Fibroblast of skin of scalp (primary cell): Measurements from ENCODE around the gene DRAP1. TPM values are rescaled to one million over a fixed set of nuclear protein-coding genes. Genes with fewer than 3 reads are reported as not detected.
A peak's percentile ranks its signal among the peaks of the same experiment; 100 is the strongest.

Source experiments
- DNase-seq: peaks from one replicate; pipeline ENCODE4 v3.0.0-alpha.2; 2013
- polyA plus RNA-seq, 2 experiments: library from polyadenylated mRNA; unstranded; fragments of 120-200 nt; gene quantifications; one replicate each; pipeline ENCODE4 v1.2.1, GENCODE V29; 2013; ENCODE audit not compliant: insufficient read length in 2 of 2

The DRAP1 gene
- polyA plus RNA-seq (2013, experiment 1 of 2; ENCODE audit: insufficient read length), result 272 TPM
- 244 TPM for polyA plus RNA-seq (2013, experiment 2 of 2; ENCODE audit: insufficient read length)

- peak; percentile 99 for DNase-seq
Observed at GRCh38 chr11:65919141-65919572, at the start of gene DRAP1. Gene DRAP1 (plus strand): TSS chr11:65919426. CDS start chr11:65919502, 76 bp downstream.

GRCh38 chr11:65869643-65870306 lies 49.5 kb upstream of the DRAP1 start:
- no peak for DNase-seq

- DNase-seq, result no peak
Observed at GRCh38 chr11:65870307-65870658, 48.9 kb upstream of the DRAP1 start.

- peak; percentile 51 for DNase-seq
Observed at GRCh38 chr11:65870706-65871681, 48.2 kb upstream of the DRAP1 start.

GRCh38 chr11:65871811-65872548 lies 47.2 kb upstream of the DRAP1 start:
- DNase-seq, result no peak

GRCh38 chr11:65872586-65873317 lies 46.5 kb upstream of the DRAP1 start, which contains the start of gene EFEMP2:
Gene EFEMP2 (minus strand): TSS chr11:65872800. CDS start chr11:65872354, 446 bp downstream.
- peak; percentile 81 for DNase-seq

GRCh38 chr11:65873318-65874156 lies 45.7 kb upstream of the DRAP1 start:
- DNase-seq, result peak; percentile 95

- no peak for DNase-seq
Observed at GRCh38 chr11:65879617-65880016, 39.6 kb upstream of the DRAP1 start, which contains the start of gene CTSW. Gene CTSW (plus strand): TSS chr11:65879837. CDS start chr11:65879855, 18 bp downstream.

GRCh38 chr11:65880027-65880426 lies 39.2 kb upstream of the DRAP1 start:
- DNase-seq, result no peak

GRCh38 chr11:65880844-65881421 lies 38.3 kb upstream of the DRAP1 start:
- DNase-seq, result no peak

- no peak for DNase-seq
Observed at GRCh38 chr11:65882120-65883057, 36.8 kb upstream of the DRAP1 start.

- DNase-seq, result no peak
Observed at GRCh38 chr11:65883058-65883761, 36.0 kb upstream of the DRAP1 start.

GRCh38 chr11:65883786-65884715 lies 35.2 kb upstream of the DRAP1 start:
- no peak for DNase-seq

- peak; percentile 74 for DNase-seq
Observed at GRCh38 chr11:65884716-65885092, 34.5 kb upstream of the DRAP1 start.

- no peak for DNase-seq
Observed at GRCh38 chr11:65885231-65885630, 34.0 kb upstream of the DRAP1 start.

- no peak for DNase-seq
Observed at GRCh38 chr11:65885808-65886536, 33.3 kb upstream of the DRAP1 start.
